ENCODE data around the gene PHPT1.

DNA sequence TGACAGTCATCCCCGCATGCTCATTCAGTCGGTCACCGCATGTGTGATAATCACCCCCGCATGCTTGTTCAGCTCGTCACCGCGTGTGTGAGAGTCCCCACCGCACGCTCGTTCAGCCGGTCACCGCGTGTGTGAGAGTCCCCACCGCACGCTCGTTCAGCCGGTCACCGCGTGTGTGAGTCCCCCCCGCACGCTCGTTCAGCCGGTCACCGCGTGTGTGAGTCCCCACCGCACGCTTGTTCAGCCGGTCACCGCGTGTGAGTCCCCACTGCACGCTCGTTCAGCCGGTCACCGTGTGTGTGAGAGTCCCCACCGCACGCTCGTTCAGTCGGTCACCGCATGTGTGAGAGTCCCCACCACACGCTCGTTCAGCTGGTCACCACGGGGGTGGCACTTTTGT, 40.6 kb downstream of the PHPT1 start:
- no peak for TF ChIP-seq CTCF (CRISPR knock-in tag; IDR thresholded peaks at IDR 0.05)
- no peak for TF ChIP-seq FOXM1 (CRISPR knock-in tag; IDR thresholded peaks at IDR 0.05)

Data from HepG2 (cell line).